ENCODE results near the gene CCDC171.

The CCDC171 gene

DNA sequence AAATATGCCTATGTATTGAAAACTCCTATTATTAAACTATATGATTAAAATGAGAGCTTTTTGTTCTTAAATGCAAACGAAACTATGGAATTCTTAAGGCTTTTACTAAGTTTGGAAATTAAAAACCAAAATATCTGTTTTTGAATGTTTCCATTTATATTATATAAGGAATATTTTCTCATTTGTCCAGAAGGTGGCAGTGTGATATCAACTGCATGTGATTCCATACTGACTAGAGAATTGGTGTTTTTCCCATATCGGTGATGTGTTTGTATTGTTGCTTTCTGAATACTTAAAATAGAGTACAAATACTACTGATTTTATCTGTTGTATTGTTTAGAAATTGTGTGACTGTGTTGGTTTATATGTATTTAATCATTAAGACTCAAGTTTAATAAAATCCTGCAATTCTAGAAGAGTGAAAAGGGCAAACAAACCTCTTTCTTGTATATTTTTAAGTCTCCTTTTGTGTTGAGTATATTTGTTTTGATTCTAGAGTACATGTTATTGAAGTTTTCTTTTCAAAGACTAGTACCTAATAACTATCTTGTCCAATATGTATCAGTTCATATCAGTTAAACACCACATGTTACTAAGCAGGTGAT lies 320.8 kb downstream of the CCDC171 start:
- Histone ChIP-seq H3K36me3 (no peaks in the 10 kb centered on the region), H3K4me3 (ENCODE audit: low read depth, low read length) (no peak overlapping the region), H3K27ac (no peak overlapping the region), H3K27me3 (ENCODE audit: insufficient read depth, low read depth, severe bottlenecking) (no peaks in the 10 kb centered on the region), H3K9me3 (ENCODE audit: severe bottlenecking) (no peaks in the 10 kb centered on the region)
- no peak for DNase-seq
- TF ChIP-seq, protein P1, sequence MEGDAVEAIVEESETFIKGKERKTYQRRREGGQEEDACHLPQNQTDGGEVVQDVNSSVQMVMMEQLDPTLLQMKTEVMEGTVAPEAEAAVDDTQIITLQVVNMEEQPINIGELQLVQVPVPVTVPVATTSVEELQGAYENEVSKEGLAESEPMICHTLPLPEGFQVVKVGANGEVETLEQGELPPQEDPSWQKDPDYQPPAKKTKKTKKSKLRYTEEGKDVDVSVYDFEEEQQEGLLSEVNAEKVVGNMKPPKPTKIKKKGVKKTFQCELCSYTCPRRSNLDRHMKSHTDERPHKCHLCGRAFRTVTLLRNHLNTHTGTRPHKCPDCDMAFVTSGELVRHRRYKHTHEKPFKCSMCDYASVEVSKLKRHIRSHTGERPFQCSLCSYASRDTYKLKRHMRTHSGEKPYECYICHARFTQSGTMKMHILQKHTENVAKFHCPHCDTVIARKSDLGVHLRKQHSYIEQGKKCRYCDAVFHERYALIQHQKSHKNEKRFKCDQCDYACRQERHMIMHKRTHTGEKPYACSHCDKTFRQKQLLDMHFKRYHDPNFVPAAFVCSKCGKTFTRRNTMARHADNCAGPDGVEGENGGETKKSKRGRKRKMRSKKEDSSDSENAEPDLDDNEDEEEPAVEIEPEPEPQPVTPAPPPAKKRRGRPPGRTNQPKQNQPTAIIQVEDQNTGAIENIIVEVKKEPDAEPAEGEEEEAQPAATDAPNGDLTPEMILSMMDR (IDR thresholded peaks at IDR 0.05; ENCODE audit: low read depth, low read length) = peak; percentile 19

GRCh38 chr9:15882328-15882727 lies 329.5 kb downstream of the CCDC171 start:
- DNase-seq = no peak
- H3K4me3 ChIP-seq (ENCODE audit: low read depth, low read length) = no peak overlapping the region
- TF ChIP-seq, protein P1 (IDR thresholded peaks at IDR 0.05; ENCODE audit: low read depth, low read length) = no peak

GRCh38 chr9:15882883-15883282 lies 330.0 kb downstream of the CCDC171 start:
- Histone ChIP-seq H3K4me3 (ENCODE audit: low read depth, low read length) (no peak overlapping the region), H3K9me3 (ENCODE audit: severe bottlenecking) (no peaks in the 10 kb centered on the region), H3K27me3 (ENCODE audit: insufficient read depth, low read depth, severe bottlenecking) (no peaks in the 10 kb centered on the region), H3K27ac (no peak overlapping the region), H3K36me3 (no peaks in the 10 kb centered on the region)
- TF ChIP-seq, protein P1 (IDR thresholded peaks at IDR 0.05; ENCODE audit: low read depth, low read length) = no peak
- no peak for DNase-seq

More at GRCh38 chr9:15882328-15882727, 329.5 kb downstream of the CCDC171 start:
- Histone ChIP-seq H3K27ac (no peak overlapping the region), H3K36me3 (no peaks in the 10 kb centered on the region), H3K9me3 (ENCODE audit: severe bottlenecking) (no peaks in the 10 kb centered on the region), H3K27me3 (ENCODE audit: insufficient read depth, low read depth, severe bottlenecking) (no peaks in the 10 kb centered on the region)

- DNase-seq = no peak
- TF ChIP-seq, protein P1 (IDR thresholded peaks at IDR 0.05; ENCODE audit: low read depth, low read length) = no peak
- Histone ChIP-seq H3K9me3 (ENCODE audit: severe bottlenecking) (no peaks in the 10 kb centered on the region), H3K27ac (no peak overlapping the region), H3K4me3 (ENCODE audit: low read depth, low read length) (no peak overlapping the region), H3K27me3 (ENCODE audit: insufficient read depth, low read depth, severe bottlenecking) (no peaks in the 10 kb centered on the region), H3K36me3 (no peaks in the 10 kb centered on the region)
These were observed 332.6 kb downstream of the CCDC171 start for GRCh38 chr9:15885464-15885863.

GRCh38 chr9:15889555-15889954 lies 336.7 kb downstream of the CCDC171 start:
- Histone ChIP-seq H3K36me3 (no peaks in the 10 kb centered on the region), H3K4me3 (ENCODE audit: low read depth, low read length) (no peak overlapping the region), H3K9me3 (ENCODE audit: severe bottlenecking) (no peaks in the 10 kb centered on the region), H3K27me3 (ENCODE audit: insufficient read depth, low read depth, severe bottlenecking) (no peaks in the 10 kb centered on the region), H3K27ac (no peak overlapping the region)
- DNase-seq = no peak
- TF ChIP-seq, protein P1 (IDR thresholded peaks at IDR 0.05; ENCODE audit: low read depth, low read length) = no peak

- TF ChIP-seq, protein P1 (IDR thresholded peaks at IDR 0.05; ENCODE audit: low read depth, low read length) = no peak
- DNase-seq = no peak
- no peaks in the 10 kb centered on the region for H3K27me3 ChIP-seq (ENCODE audit: insufficient read depth, low read depth, severe bottlenecking)
- H3K9me3 ChIP-seq (ENCODE audit: severe bottlenecking) = no peaks in the 10 kb centered on the region
- no peaks in the 10 kb centered on the region for H3K36me3 ChIP-seq
- no peak overlapping the region for H3K4me3 ChIP-seq (ENCODE audit: low read depth, low read length)
- H3K27ac ChIP-seq = no peak overlapping the region
These were observed 348.7 kb downstream of the CCDC171 start for GRCh38 chr9:15901572-15901971.

Measured in WERI-Rb-1 (cell line).